OCI-LY3 (cell line): ENCODE measurements around the gene FBXL15.

Source experiments
- H2AFZ ChIP-seq: fragments of 200-600, 300-600 bp; shearing (Covaris generic); 2 replicates; pipeline ENCODE4 v1.6.0; 2014; ENCODE audit warnings: antibody characterized with exemption, low read depth, low read length
- H3K27ac ChIP-seq: fragments of 200-600, 300-600 bp; sonication (generic); 2 replicates; pipeline ENCODE4 v1.5.1; 2014; ENCODE audit warnings: mild to moderate bottlenecking, low read length, moderate library complexity, mixed read lengths
- H3K27me3 ChIP-seq: fragments of 200-600, 300-600 bp; sonication (generic); 2 replicates; pipeline ENCODE4 v1.6.1; 2014; ENCODE audit warnings: low read depth, low read length, mixed read lengths
- H3K36me3 ChIP-seq: fragments of 200-600, 300-600 bp; sonication (generic); replicated peaks from 2 replicates; pipeline ENCODE3; 2014; ENCODE audit warnings: low read depth, low read length, mixed read lengths
- H3K4me1 ChIP-seq: fragments of 300-600, 200-600 bp; sonication (generic); 2 replicates; pipeline ENCODE4 v1.6.1; 2014; ENCODE audit warnings: low read length, mixed read lengths
- H3K4me2 ChIP-seq: fragments of 200-600, 300-600 bp; sonication (generic); 2 replicates; pipeline ENCODE4 v1.6.1; 2014; ENCODE audit warnings: low read length, mixed read lengths
- H3K4me3 ChIP-seq: fragments of 300-600, 200-600 bp; sonication (generic); 2 replicates; pipeline ENCODE4 v1.5.1; 2014; ENCODE audit warnings: antibody characterized with exemption, mild to moderate bottlenecking, low read length, moderate library complexity
- H3K79me2 ChIP-seq: fragments of 300-600, 200-600 bp; shearing (Covaris generic); 2 replicates; pipeline ENCODE4 v1.6.1; 2014; ENCODE audit warnings: mild to moderate bottlenecking, low read length, mixed read lengths
- H3K9ac ChIP-seq: fragments of 300-600, 200-600 bp; shearing (Covaris generic); 2 replicates; pipeline ENCODE4 v1.6.0; 2014; ENCODE audit warnings: mild to moderate bottlenecking, low read length, moderate library complexity
- H3K9me3 ChIP-seq: fragments of 200-600, 300-600 bp; shearing (Covaris generic); 2 replicates; pipeline ENCODE4 v1.6.1; 2014; ENCODE audit warnings: low read length, mixed read lengths; ENCODE audit not compliant: insufficient read depth
- H4K20me1 ChIP-seq: fragments of 200-600, 300-600 bp; sonication (generic); 2 replicates; pipeline ENCODE4 v1.6.1; 2016; ENCODE audit warnings: low read length, mixed read lengths; ENCODE audit not compliant: insufficient read depth
- CTCF ChIP-seq: fragments of 200-600, 300-600 bp; sonication (generic); IDR thresholded peaks from 2 replicates; pipeline ENCODE4 v1.5.1; 2014; ENCODE audit warnings: antibody characterized with exemption, low read length, low read depth
- EZH2phosphoT487 ChIP-seq: fragments of 200-600 bp; shearing (Covaris generic); IDR thresholded peaks from 2 replicates; pipeline ENCODE4 v1.6.1; 2018; ENCODE audit warnings: antibody characterized with exemption, mixed run types, low read depth

The FBXL15 gene

GRCh38 chr10:102408728-102409603 lies 11.7 kb upstream of the FBXL15 start:
- Histone ChIP-seq H3K79me2 (no peaks in the 10 kb centered on the region), H3K27me3 (no peaks in the 10 kb centered on the region), H3K9ac (peak overlapping the region; percentile 77; the same call in 1 of the 2 replicates), H3K27ac (no peak overlapping the region), H3K4me3 (peak overlapping the region; percentile 87), H3K4me2 (peak overlapping the region; percentile 88), H3K36me3 (no peaks in the 10 kb centered on the region), H4K20me1 (no peaks in the 10 kb centered on the region), H3K9me3 (no peaks in the 10 kb centered on the region), H3K4me1 (peaks cover 26% of the 10 kb centered on the region), H2AFZ (no peak overlapping the region)
- no peak for TF ChIP-seq CTCF
- TF ChIP-seq EZH2phosphoT487: no peak

GRCh38 chr10:102409604-102410428 lies 10.8 kb upstream of the FBXL15 start:
- no peak for TF ChIP-seq EZH2phosphoT487
- TF ChIP-seq CTCF: no peak
- Histone ChIP-seq H3K9ac (peak overlapping the region; percentile 77), H3K27ac (peak overlapping the region; percentile 32; the same call in 1 of the 2 replicates), H4K20me1 (no peaks in the 10 kb centered on the region), H3K79me2 (no peaks in the 10 kb centered on the region), H3K36me3 (no peaks in the 10 kb centered on the region), H3K9me3 (no peaks in the 10 kb centered on the region), H3K4me2 (peak overlapping the region; percentile 88), H3K4me1 (peaks cover 31% of the 10 kb centered on the region), H3K4me3 (peak overlapping the region; percentile 87), H2AFZ (no peak overlapping the region; the same call in 1 of the 2 replicates), H3K27me3 (no peaks in the 10 kb centered on the region)

GRCh38 chr10:102410429-102411073 lies 10.1 kb upstream of the FBXL15 start:
- Histone ChIP-seq H3K27me3 (no peaks in the 10 kb centered on the region), H3K9me3 (no peaks in the 10 kb centered on the region), H3K79me2 (no peaks in the 10 kb centered on the region), H3K27ac (peak overlapping the region; percentile 34; the same call in 1 of the 2 replicates), H3K36me3 (no peaks in the 10 kb centered on the region), H2AFZ (no peak overlapping the region; the same call in 1 of the 2 replicates), H3K4me3 (peak overlapping the region; percentile 87), H3K9ac (peak overlapping the region; percentile 77), H4K20me1 (no peaks in the 10 kb centered on the region), H3K4me2 (peak overlapping the region; percentile 88), H3K4me1 (peaks cover 34% of the 10 kb centered on the region)
- TF ChIP-seq EZH2phosphoT487 (no peak), CTCF (no peak)
